ENCODE results near the gene TMBIM6.

TMBIM6 gene

GRCh38 chr12:49790741-49791555 lies 49.6 kb downstream of the TMBIM6 start:
- DNase-seq (ENCODE audit: low read depth): no peak
- H3K4me3 ChIP-seq (ENCODE audit: low read length): no peak overlapping the region
- TF ChIP-seq, protein P1, sequence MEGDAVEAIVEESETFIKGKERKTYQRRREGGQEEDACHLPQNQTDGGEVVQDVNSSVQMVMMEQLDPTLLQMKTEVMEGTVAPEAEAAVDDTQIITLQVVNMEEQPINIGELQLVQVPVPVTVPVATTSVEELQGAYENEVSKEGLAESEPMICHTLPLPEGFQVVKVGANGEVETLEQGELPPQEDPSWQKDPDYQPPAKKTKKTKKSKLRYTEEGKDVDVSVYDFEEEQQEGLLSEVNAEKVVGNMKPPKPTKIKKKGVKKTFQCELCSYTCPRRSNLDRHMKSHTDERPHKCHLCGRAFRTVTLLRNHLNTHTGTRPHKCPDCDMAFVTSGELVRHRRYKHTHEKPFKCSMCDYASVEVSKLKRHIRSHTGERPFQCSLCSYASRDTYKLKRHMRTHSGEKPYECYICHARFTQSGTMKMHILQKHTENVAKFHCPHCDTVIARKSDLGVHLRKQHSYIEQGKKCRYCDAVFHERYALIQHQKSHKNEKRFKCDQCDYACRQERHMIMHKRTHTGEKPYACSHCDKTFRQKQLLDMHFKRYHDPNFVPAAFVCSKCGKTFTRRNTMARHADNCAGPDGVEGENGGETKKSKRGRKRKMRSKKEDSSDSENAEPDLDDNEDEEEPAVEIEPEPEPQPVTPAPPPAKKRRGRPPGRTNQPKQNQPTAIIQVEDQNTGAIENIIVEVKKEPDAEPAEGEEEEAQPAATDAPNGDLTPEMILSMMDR (IDR thresholded peaks at IDR 0.05; ENCODE audit: insufficient read depth, low read depth, low read length, missing control alignments): no peak

GRCh38 chr12:49791700-49792099 lies 50.3 kb downstream of the TMBIM6 start:
- no peak for DNase-seq (ENCODE audit: low read depth)
- H3K4me3 ChIP-seq (ENCODE audit: low read length): no peak overlapping the region
- TF ChIP-seq, protein P1 (IDR thresholded peaks at IDR 0.05; ENCODE audit: insufficient read depth, low read depth, low read length, missing control alignments): no peak

DNA sequence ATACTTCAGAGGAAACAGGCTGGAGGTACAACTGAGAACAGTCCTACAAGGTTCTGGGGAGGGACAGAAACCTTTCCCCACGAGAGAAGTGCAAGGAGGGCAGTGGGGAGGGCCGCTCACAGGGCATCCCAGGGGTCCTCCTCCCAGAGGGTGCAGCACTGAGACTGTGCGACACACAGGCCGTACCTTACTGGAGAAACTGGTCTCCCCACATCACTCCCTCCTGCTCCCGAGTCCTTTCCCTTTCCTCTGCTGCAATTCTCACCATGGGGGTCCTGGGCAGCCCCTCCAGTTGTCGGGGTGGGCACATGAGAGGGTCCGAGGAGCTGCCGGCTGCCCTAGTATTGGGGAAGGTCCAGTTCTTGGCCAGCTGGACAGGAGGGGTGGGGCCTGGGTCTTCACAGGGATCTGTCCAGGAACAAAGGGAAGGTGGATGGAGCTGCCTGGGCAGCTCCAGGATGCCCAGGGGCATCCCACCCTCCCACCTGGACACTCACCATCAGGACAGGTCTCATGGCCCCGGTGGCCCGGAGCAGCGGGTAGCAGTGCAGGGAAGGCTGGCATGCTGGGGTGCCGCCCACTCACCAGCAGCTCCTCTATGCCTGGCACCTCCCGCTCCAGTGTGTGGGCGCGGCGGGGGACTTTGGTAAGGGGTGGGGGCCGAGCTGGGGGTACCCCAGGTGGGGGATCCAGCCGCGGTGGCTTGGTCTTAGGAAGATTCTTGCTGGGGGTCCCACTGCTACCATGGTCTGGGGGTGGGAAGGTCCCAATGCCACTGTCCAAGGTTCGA lies 51.0 kb downstream of the TMBIM6 start:
- TF ChIP-seq, protein P1 (IDR thresholded peaks at IDR 0.05; ENCODE audit: insufficient read depth, low read depth, low read length, missing control alignments): no peak
- DNase-seq (ENCODE audit: low read depth): no peak
- H3K4me3 ChIP-seq (ENCODE audit: low read length): no peak overlapping the region

DNA sequence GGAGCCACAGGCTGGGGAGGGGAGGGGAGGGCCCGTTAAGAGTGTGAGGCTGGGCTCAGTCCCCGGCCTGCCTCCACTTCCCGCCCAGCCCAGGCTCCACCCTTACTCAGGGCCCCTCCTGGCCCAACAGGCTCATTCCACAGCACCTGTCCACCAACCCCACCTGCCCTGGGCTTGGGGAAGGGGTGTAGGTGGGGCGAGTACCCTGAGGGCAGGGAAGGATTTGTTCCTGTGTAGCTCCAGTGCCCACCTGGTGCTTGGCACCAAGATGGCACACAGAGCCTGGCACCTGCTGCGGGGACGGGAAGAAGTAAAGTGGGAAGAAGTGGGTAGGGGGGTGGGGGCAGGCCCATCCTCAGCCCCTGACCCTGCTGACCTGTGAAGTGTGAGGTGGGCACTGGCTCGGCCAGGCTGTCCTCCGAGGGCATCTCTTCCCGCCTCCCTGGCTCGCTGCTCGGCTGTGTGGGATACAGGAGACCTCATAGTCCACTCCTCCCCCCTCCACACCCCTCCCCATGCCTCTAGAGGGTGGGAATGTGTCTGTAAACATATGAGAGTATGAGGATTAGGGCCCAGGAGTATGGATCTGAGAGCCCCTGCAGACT lies 51.7 kb downstream of the TMBIM6 start:
- H3K4me3 ChIP-seq (ENCODE audit: low read length): no peak overlapping the region
- DNase-seq (ENCODE audit: low read depth): no peak
- TF ChIP-seq, protein P1 (IDR thresholded peaks at IDR 0.05; ENCODE audit: insufficient read depth, low read depth, low read length, missing control alignments): no peak

DNA sequence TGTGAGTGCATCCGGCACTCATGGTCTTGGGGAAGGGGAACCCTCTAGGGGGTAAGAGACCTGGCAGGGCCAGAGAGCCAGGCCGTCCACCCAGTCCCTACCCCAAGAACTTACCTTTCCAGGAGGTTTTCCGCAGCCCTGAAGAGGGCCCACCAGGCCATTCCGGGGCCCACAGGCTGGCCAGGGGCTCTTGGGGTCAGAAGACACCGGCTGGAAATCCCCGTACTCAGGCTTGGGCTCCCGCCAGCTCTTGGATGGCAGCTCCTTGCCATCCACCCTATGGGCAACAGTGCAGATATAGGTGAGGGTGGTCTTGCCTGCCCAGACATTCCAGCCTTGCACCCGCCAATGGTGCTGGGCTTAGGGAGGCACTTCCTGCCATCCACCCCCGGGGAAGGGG lies 52.3 kb downstream of the TMBIM6 start:
- DNase-seq (ENCODE audit: low read depth): no peak
- TF ChIP-seq, protein P1 (IDR thresholded peaks at IDR 0.05; ENCODE audit: insufficient read depth, low read depth, low read length, missing control alignments): no peak
- no peak overlapping the region for H3K4me3 ChIP-seq (ENCODE audit: low read length)

DNA sequence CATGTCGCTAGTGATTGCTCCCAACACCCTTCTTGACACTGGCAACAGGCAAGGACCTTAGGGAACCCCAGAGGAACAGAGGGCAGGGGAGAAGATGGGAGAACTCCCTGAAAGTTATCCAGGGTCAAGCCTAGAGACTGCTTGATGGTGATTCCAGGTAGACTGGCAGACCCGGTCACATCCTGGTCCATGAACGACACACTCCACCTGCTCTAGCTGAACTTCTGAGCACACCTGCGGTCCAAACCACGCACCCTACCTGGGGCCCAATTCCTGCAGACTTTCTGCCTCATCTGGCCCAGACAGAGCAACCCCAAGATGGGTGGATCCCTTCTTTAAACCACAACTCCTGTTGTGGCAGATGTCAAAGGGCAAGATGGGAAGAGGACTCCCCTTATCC lies 52.7 kb downstream of the TMBIM6 start:
- no peak for DNase-seq (ENCODE audit: low read depth)
- no peak overlapping the region for H3K4me3 ChIP-seq (ENCODE audit: low read length)
- TF ChIP-seq, protein P1 (IDR thresholded peaks at IDR 0.05; ENCODE audit: insufficient read depth, low read depth, low read length, missing control alignments): no peak
